ENCODE measurements around the gene PTPRZ1. TPM values are rescaled to one million over a fixed set of nuclear protein-coding genes. Genes with fewer than 3 reads are reported as not detected.

The PTPRZ1 gene
- total RNA-seq, 1 donor from 2014 or later: 0.80 TPM

DNA sequence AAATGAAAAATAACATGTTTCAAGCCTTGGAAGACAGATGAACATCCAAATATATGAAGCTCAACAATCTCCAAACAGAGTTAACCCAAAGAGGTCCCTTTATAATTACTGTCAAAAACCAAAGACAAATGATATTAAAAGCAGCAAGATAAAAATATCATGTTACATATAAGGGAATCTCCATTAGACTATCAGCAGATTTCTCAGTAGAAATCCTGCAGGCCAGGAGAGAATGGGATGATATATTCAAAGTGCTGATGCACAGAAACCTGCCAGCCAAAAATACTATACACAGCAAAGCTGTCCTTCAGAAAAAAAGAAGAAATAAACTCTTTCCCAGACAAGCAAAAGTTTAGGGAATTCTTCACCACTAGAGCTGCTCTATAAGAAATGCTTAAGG is 230.1 kb downstream of the PTPRZ1 start:
- Histone ChIP-seq H3K9me3 (replicated peaks) (peaks cover 50% of the 10 kb centered on the region), H3K4me1 (peaks cover 3% of the 10 kb centered on the region), H3K27me3 (ENCODE audit: low read depth) (no peaks in the 10 kb centered on the region), H3K4me3 (no peak overlapping the region), H3K27ac (replicated peaks) (no peak overlapping the region), H3K36me3 (peaks cover 75% of the 10 kb centered on the region)
- TF ChIP-seq, protein P1, sequence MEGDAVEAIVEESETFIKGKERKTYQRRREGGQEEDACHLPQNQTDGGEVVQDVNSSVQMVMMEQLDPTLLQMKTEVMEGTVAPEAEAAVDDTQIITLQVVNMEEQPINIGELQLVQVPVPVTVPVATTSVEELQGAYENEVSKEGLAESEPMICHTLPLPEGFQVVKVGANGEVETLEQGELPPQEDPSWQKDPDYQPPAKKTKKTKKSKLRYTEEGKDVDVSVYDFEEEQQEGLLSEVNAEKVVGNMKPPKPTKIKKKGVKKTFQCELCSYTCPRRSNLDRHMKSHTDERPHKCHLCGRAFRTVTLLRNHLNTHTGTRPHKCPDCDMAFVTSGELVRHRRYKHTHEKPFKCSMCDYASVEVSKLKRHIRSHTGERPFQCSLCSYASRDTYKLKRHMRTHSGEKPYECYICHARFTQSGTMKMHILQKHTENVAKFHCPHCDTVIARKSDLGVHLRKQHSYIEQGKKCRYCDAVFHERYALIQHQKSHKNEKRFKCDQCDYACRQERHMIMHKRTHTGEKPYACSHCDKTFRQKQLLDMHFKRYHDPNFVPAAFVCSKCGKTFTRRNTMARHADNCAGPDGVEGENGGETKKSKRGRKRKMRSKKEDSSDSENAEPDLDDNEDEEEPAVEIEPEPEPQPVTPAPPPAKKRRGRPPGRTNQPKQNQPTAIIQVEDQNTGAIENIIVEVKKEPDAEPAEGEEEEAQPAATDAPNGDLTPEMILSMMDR (IDR thresholded peaks at IDR 0.05; ENCODE audit: borderline replicate concordance): no peak
- intact Hi-C loops (cut with micrococcal nuclease): no loop called here
- no peak for DNase-seq
